Erythroblast (primary cell): ENCODE measurements around the gene RASA3.

Experiments used
- GATA1 ChIP-seq: IDR thresholded peaks from 2 replicates; pipeline ENCODE4 v1.6.1; 2011; ENCODE audit warnings: low read depth, mild to moderate bottlenecking, control low read depth, low read length, moderate library complexity
- POLR2A ChIP-seq: IDR thresholded peaks from 2 replicates; pipeline ENCODE4 v1.6.1; 2011; ENCODE audit warnings: mild to moderate bottlenecking, low read length

GRCh38 chr13:114173272-114173671 is 40.8 kb upstream of the RASA3 start:
- TF ChIP-seq POLR2A (no peak), GATA1 (no peak)
